ENCODE measurements around the gene PLPP7. TPM values are rescaled to one million over a fixed set of nuclear protein-coding genes. Genes with fewer than 3 reads are reported as not detected.

Gene PLPP7
- total RNA-seq, 4 donors from 2014 or later: 1.1 to 2.9 (median 2.7) TPM

DNA sequence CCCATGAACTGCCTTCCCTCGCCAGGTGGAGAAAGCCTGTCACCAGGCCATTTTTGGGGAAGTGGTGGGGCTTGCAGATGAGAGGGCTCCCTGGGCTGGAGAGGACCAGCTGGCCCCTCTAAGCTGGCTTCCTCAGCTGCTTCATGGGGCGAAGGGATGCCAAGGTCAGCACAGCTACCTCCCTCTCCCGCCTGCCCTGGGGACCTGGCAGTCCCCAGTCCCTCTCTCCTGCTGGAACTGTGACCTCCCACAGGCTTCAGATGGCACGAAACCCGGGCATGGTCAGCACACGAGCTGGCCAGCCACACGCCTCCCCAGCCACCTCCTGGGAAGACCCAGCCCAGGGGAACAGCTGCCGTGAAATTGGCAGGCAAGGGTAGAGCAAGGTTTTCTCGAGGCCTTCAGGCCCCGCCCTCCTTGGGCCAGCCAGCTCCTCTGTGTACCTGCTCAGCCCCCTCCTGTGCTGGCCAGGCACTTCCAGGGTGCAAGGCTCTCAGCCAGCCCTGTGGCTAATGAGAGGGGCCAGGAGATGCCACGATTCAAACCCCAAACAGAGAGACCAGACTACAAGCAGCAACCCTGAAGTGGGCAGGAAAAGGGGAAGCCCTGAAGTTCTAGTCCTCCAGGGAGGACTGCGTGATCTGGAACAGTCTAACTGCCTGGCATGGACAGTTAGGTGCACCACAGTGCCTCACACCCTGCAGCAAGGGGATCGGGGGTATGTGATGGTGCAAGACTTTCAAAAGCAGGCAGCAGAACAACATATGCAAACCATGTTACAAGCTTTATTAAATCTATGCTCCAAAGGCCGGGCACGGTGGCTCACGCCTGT, 12.9 kb downstream of the PLPP7 start:
- H3K9me3 ChIP-seq: no peaks in the 10 kb centered on the region
- intact Hi-C loops (cut with DNase I): no loop called here
- H3K4me3 ChIP-seq (replicated peaks in 1 of 3): no peak overlapping the region
- H3K4me1 ChIP-seq: no peaks in the 10 kb centered on the region
- 74 to 75% methylated on average over 13 of the region's 16 CpGs for WGBS, 2 donors
- TF ChIP-seq POLR2A (IDR thresholded peaks at IDR 0.05): no peak
- TF ChIP-seq, protein P1, sequence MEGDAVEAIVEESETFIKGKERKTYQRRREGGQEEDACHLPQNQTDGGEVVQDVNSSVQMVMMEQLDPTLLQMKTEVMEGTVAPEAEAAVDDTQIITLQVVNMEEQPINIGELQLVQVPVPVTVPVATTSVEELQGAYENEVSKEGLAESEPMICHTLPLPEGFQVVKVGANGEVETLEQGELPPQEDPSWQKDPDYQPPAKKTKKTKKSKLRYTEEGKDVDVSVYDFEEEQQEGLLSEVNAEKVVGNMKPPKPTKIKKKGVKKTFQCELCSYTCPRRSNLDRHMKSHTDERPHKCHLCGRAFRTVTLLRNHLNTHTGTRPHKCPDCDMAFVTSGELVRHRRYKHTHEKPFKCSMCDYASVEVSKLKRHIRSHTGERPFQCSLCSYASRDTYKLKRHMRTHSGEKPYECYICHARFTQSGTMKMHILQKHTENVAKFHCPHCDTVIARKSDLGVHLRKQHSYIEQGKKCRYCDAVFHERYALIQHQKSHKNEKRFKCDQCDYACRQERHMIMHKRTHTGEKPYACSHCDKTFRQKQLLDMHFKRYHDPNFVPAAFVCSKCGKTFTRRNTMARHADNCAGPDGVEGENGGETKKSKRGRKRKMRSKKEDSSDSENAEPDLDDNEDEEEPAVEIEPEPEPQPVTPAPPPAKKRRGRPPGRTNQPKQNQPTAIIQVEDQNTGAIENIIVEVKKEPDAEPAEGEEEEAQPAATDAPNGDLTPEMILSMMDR (IDR thresholded peaks at IDR 0.05): no peak
- H3K27ac ChIP-seq: no peak overlapping the region
- H3K36me3 ChIP-seq: no peaks in the 10 kb centered on the region
- no peak for DNase-seq
- H3K27me3 ChIP-seq: no peaks in the 10 kb centered on the region

GRCh38 chr9:131303381-131304321, 14.1 kb downstream of the PLPP7 start:
- Histone ChIP-seq H3K4me3 (replicated peaks in 1 of 3) (no peak overlapping the region), H3K36me3 (no peaks in the 10 kb centered on the region), H3K4me1 (no peaks in the 10 kb centered on the region), H3K9me3 (no peaks in the 10 kb centered on the region), H3K27ac (no peak overlapping the region), H3K27me3 (no peaks in the 10 kb centered on the region)
- intact Hi-C loops (cut with DNase I): no loop called here
- WGBS, 2 donors: 76 to 84% methylated on average over 7 to 8 of the region's 11 CpGs
- DNase-seq: no peak
- TF ChIP-seq, protein P1 (IDR thresholded peaks at IDR 0.05): no peak
- TF ChIP-seq POLR2A (IDR thresholded peaks at IDR 0.05): no peak

GRCh38 chr9:131304676-131305355, 15.3 kb downstream of the PLPP7 start:
- Histone ChIP-seq H3K27ac (no peak overlapping the region), H3K4me1 (no peaks in the 10 kb centered on the region), H3K27me3 (no peaks in the 10 kb centered on the region), H3K4me3 (replicated peaks in 1 of 3) (no peak overlapping the region), H3K9me3 (no peaks in the 10 kb centered on the region), H3K36me3 (no peaks in the 10 kb centered on the region)
- 80 to 86% methylated on average over 19 of the region's 19 CpGs for WGBS, 2 donors
- TF ChIP-seq, protein P1 (IDR thresholded peaks at IDR 0.05): no peak
- TF ChIP-seq POLR2A (IDR thresholded peaks at IDR 0.05): no peak
- intact Hi-C loops (cut with DNase I): no loop called here
- no peak for DNase-seq

DNA sequence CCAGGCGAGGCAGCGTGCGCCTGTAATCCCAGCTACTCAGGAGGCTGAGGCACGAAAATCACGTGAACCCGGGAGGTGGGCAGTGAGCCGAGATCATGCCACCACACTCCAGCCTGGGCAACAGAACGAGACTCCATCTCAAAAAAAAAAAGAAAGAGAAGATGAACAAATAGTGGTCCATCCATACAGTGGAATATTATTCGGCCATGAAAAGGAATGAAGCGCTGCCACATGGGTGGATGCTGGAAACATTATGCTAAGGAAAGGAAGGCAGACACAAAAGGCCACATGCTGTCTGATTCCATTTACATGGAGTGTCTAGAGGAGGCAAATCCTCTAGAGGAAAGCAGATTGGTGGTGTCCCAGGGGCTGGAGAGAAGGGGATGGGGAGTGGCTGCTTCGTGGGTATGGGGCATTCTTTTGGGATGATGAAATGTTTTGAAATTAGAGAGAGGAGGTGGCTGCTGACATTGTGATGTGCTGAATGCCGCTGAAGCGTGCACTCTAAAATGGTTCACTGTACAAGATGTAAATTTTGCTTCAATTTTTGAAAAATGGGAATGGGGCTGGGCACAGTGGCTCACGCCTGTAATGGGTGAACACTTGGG, 17.0 kb downstream of the PLPP7 start:
- 92% methylated on average over 14 of the region's 14 CpGs for WGBS, 2 donors
- Histone ChIP-seq H3K9me3 (no peaks in the 10 kb centered on the region), H3K4me1 (no peaks in the 10 kb centered on the region), H3K27ac (no peak overlapping the region), H3K4me3 (replicated peaks in 1 of 3) (no peak overlapping the region), H3K27me3 (no peaks in the 10 kb centered on the region), H3K36me3 (no peaks in the 10 kb centered on the region)
- intact Hi-C loops (cut with DNase I): no loop called here
- DNase-seq: no peak
- TF ChIP-seq POLR2A (IDR thresholded peaks at IDR 0.05): no peak
- TF ChIP-seq, protein P1 (IDR thresholded peaks at IDR 0.05): no peak
